Measurements from ENCODE around the gene TTC9.

Gene TTC9

DNA sequence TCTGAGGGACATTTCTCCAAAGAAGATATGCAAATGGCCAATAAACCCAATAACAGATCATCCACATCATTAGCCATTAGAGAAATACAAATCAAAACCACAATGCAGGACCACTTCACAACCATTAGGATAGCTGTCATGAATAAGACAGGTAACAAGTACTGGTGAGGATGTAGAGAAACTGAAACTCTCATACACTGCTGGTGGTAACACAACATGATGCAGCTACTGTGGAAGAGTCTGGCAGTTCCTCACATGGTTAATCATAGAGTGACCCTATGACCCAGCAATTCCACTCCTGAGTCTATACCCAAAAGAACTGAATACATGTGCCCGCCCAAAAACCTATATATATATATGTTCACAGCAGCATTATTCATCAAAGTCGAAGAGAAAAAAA, 39.0 kb downstream of the TTC9 start:
- Histone ChIP-seq H3K27me3 (ENCODE audit: insufficient read depth, low read depth) (no peaks in the 10 kb centered on the region), H4K20me1 (ENCODE audit: insufficient read depth) (no peaks in the 10 kb centered on the region), H3K4me2 (no peak overlapping the region), H3K27ac (no peak overlapping the region), H3K79me2 (ENCODE audit: insufficient read depth, low read depth) (no peaks in the 10 kb centered on the region), H3K36me3 (ENCODE audit: insufficient read depth) (no peaks in the 10 kb centered on the region), H2AFZ (ENCODE audit: low read depth) (no peak overlapping the region), H3K4me1 (ENCODE audit: low read depth, poor library complexity, severe bottlenecking) (no peaks in the 10 kb centered on the region), H3K4me3 (IDR thresholded peaks at IDR 0.05; ENCODE audit: insufficient read depth, low read depth, low read length) (no peak overlapping the region), H3K9ac (no peak overlapping the region)
- TF ChIP-seq, protein P1, sequence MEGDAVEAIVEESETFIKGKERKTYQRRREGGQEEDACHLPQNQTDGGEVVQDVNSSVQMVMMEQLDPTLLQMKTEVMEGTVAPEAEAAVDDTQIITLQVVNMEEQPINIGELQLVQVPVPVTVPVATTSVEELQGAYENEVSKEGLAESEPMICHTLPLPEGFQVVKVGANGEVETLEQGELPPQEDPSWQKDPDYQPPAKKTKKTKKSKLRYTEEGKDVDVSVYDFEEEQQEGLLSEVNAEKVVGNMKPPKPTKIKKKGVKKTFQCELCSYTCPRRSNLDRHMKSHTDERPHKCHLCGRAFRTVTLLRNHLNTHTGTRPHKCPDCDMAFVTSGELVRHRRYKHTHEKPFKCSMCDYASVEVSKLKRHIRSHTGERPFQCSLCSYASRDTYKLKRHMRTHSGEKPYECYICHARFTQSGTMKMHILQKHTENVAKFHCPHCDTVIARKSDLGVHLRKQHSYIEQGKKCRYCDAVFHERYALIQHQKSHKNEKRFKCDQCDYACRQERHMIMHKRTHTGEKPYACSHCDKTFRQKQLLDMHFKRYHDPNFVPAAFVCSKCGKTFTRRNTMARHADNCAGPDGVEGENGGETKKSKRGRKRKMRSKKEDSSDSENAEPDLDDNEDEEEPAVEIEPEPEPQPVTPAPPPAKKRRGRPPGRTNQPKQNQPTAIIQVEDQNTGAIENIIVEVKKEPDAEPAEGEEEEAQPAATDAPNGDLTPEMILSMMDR (conservative IDR thresholded peaks at IDR 0.05; ENCODE audit: low read depth, low read length): no peak

DNA sequence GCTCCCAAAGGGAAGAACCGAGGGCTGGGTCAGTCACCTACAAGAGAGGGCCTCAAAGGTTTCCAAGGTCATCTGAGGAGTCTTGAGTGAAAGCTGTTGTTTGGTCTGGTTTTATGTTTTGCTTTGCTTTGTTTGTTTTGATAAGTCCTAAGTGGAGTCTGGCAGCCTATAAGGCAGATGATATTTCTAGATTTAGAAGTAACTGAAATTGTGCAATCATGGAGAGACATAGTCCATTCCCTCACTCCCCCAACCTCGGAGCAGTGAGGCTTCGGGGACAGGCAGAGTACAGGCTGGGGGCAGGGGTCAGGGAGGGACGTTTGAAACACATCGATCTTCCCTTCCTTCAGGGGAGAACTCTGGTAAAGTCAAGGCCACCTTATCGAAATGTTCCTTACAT, 42.3 kb downstream of the TTC9 start:
- Histone ChIP-seq H3K27ac (no peak overlapping the region), H3K79me2 (ENCODE audit: insufficient read depth, low read depth) (no peaks in the 10 kb centered on the region), H2AFZ (ENCODE audit: low read depth) (no peak overlapping the region), H3K36me3 (ENCODE audit: insufficient read depth) (no peaks in the 10 kb centered on the region), H4K20me1 (ENCODE audit: insufficient read depth) (no peaks in the 10 kb centered on the region), H3K9ac (no peak overlapping the region), H3K27me3 (ENCODE audit: insufficient read depth, low read depth) (no peaks in the 10 kb centered on the region), H3K4me2 (no peak overlapping the region), H3K4me3 (IDR thresholded peaks at IDR 0.05; ENCODE audit: insufficient read depth, low read depth, low read length) (no peak overlapping the region), H3K4me1 (ENCODE audit: low read depth, poor library complexity, severe bottlenecking) (no peaks in the 10 kb centered on the region)
- TF ChIP-seq, protein P1 (conservative IDR thresholded peaks at IDR 0.05; ENCODE audit: low read depth, low read length): no peak

DNA sequence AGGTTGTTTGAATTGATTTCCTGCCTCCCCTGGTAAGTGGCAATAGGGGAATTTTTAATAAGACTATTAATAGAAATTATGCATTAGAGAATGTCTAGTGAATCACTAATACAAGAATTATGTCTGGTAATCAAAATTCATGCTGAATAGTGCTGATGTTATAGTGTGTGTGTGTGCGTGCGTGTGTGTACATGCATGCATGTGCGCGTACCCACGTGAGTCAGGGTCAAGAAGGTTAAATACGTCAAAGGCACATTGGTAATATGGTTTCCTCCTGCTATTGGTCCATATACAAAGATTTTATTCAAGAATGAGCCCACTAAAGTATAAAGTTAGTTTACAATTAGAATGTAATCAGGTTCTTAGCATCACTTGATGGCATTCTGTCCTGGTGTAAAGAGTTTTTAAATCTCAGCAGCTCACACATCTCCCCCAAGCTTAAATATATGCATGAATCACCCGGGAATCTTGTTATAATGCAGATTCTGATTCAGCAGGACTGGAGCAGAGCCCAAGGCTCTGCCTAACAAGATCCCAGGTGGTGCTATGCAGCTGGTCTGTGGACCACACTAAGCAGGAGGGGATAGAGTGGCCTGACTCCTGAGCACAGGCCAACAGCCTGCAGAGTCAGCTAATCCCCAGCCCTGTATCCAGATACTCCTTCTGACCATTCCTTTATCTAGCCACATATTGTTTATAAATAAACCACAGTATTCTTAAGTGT, 43.9 kb downstream of the TTC9 start:
- TF ChIP-seq, protein P1 (conservative IDR thresholded peaks at IDR 0.05; ENCODE audit: low read depth, low read length): no peak
- no peaks in the 10 kb centered on the region for H3K4me1 ChIP-seq (ENCODE audit: low read depth, poor library complexity, severe bottlenecking)
- no peak overlapping the region for H3K9ac ChIP-seq
- H3K4me2 ChIP-seq: no peak overlapping the region
- H2AFZ ChIP-seq (ENCODE audit: low read depth): no peak overlapping the region
- H3K79me2 ChIP-seq (ENCODE audit: insufficient read depth, low read depth): no peaks in the 10 kb centered on the region
- H3K36me3 ChIP-seq (ENCODE audit: insufficient read depth): no peaks in the 10 kb centered on the region
- no peak overlapping the region for H3K27ac ChIP-seq
- H3K27me3 ChIP-seq (ENCODE audit: insufficient read depth, low read depth): no peaks in the 10 kb centered on the region
- H3K4me3 ChIP-seq (IDR thresholded peaks at IDR 0.05; ENCODE audit: insufficient read depth, low read depth, low read length): no peak overlapping the region
- no peaks in the 10 kb centered on the region for H4K20me1 ChIP-seq (ENCODE audit: insufficient read depth)

DNA sequence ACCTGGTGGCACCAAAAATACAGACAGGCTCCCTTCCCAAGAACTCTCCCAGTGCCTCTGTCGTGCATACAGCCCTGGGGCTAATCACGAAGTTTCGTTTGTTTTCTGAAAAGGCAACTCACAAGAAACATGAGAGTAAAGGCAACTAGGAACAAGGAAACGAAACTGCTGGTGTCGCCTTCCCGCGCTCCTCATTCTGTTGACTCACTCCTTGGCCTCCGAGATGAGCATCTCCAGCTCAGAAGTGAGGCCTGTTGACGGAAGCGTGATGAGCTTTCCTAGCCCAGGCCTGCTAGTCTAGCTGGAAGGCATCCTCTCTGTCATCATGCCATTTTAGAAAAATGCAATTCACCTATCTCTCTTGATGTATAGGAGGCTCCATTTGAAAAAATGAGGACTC, 50.5 kb downstream of the TTC9 start:
- TF ChIP-seq, protein P1 (conservative IDR thresholded peaks at IDR 0.05; ENCODE audit: low read depth, low read length): no peak

More for the DNA sequence above, 50.5 kb downstream of the TTC9 start:
- H3K79me2 ChIP-seq (ENCODE audit: insufficient read depth, low read depth): no peaks in the 10 kb centered on the region
- H4K20me1 ChIP-seq (ENCODE audit: insufficient read depth): no peaks in the 10 kb centered on the region
- H3K9ac ChIP-seq: no peak overlapping the region
- H3K4me1 ChIP-seq (ENCODE audit: low read depth, poor library complexity, severe bottlenecking): no peaks in the 10 kb centered on the region
- no peak overlapping the region for H3K4me2 ChIP-seq
- H3K36me3 ChIP-seq (ENCODE audit: insufficient read depth): no peaks in the 10 kb centered on the region
- no peak overlapping the region for H2AFZ ChIP-seq (ENCODE audit: low read depth)
- H3K27ac ChIP-seq: no peak overlapping the region
- no peaks in the 10 kb centered on the region for H3K27me3 ChIP-seq (ENCODE audit: insufficient read depth, low read depth)
- H3K4me3 ChIP-seq (IDR thresholded peaks at IDR 0.05; ENCODE audit: insufficient read depth, low read depth, low read length): no peak overlapping the region

Measured in KMS-11 (cell line).